ENCODE measurements around the gene NAA16. TPM values are rescaled to one million over a fixed set of nuclear protein-coding genes. Genes with fewer than 3 reads are reported as not detected.
"Not testable (repeated sequence)": the region's sequence is repeated elsewhere in the genome, so short reads cannot be mapped to it uniquely, and the experiment has no call there.

Gene NAA16
- polyA plus RNA-seq, 1 of the 3 experiments (the other 2 are of a cell fraction): 4.4 TPM

- H3K27ac ChIP-seq (ENCODE audit: low read depth in 2 of 2, low read length in 1 of 2); H3K79me2 ChIP-seq (ENCODE audit: insufficient read depth); H3F3A ChIP-seq (replicated peaks; ENCODE audit: insufficient read depth); H3K27me3 ChIP-seq (ENCODE audit: insufficient read depth); H3K9ac ChIP-seq; H3K4me3 ChIP-seq (ENCODE audit: low read depth in 2 of 2, low read length in 1 of 2); CTCF ChIA-PET; H3K36me3 ChIP-seq (replicated peaks in 1 of 2; ENCODE audit: control insufficient read depth in 1 of 2, insufficient read depth in 2 of 2, low read length in 1 of 2); H3K4me1 ChIP-seq (ENCODE audit: control insufficient read depth in 1 of 2, insufficient read depth in 2 of 2, low read depth in 1 of 2, low read length in 1 of 2); H4K20me1 ChIP-seq (ENCODE audit: insufficient read depth); H3K4me2 ChIP-seq; H2AFZ ChIP-seq (ENCODE audit: low read depth); POLR2A ChIA-PET; DNase-seq; H3K9me3 ChIP-seq; H3K9me2 ChIP-seq: not testable (repeated sequence)
- 58% methylated on average over 6 of the region's 6 CpGs for whole genome bisulfite sequencing (ENCODE audit: low lambda C conversion rate)
These were observed 110.3 kb downstream of the NAA16 start for GRCh38 chr13:41421330-41421729.

- CTCF ChIA-PET; H3K79me2 ChIP-seq (ENCODE audit: insufficient read depth); H2AFZ ChIP-seq (ENCODE audit: low read depth); H3K9ac ChIP-seq; H3K9me3 ChIP-seq; H3K36me3 ChIP-seq (replicated peaks in 1 of 2; ENCODE audit: control insufficient read depth in 1 of 2, insufficient read depth in 2 of 2, low read length in 1 of 2); DNase-seq; H3K4me1 ChIP-seq (ENCODE audit: control insufficient read depth in 1 of 2, insufficient read depth in 2 of 2, low read depth in 1 of 2, low read length in 1 of 2); H3K27ac ChIP-seq (ENCODE audit: low read depth in 2 of 2, low read length in 1 of 2); H3F3A ChIP-seq (replicated peaks; ENCODE audit: insufficient read depth); H3K9me2 ChIP-seq; POLR2A ChIA-PET; H4K20me1 ChIP-seq (ENCODE audit: insufficient read depth); H3K27me3 ChIP-seq (ENCODE audit: insufficient read depth); H3K4me2 ChIP-seq; H3K4me3 ChIP-seq (ENCODE audit: low read depth in 2 of 2, low read length in 1 of 2): not testable (repeated sequence)
- WGBS (ENCODE audit: low lambda C conversion rate): 77% methylated on average over 7 of the region's 7 CpGs
These were observed 110.9 kb downstream of the NAA16 start for GRCh38 chr13:41421983-41422382.

GRCh38 chr13:41423259-41423658 is 112.2 kb downstream of the NAA16 start:
- ChIA-PET POLR2A (interaction anchor here (0.6 kb wide), 1 partner anchor 15 kb away, joined by 3 read pairs; no protein-coding TSS in a partner anchor), CTCF (interaction anchor here (1.0 kb wide), 2 partner anchors 229 to 242 kb away, joined by 3 to 4 read pairs; no protein-coding TSS in a partner anchor)
- H3K4me2 ChIP-seq; DNase-seq; H3K4me3 ChIP-seq (ENCODE audit: low read depth in 2 of 2, low read length in 1 of 2); H3K9me2 ChIP-seq; H3K9ac ChIP-seq; H2AFZ ChIP-seq (ENCODE audit: low read depth); H3K79me2 ChIP-seq (ENCODE audit: insufficient read depth); H4K20me1 ChIP-seq (ENCODE audit: insufficient read depth); H3K4me1 ChIP-seq (ENCODE audit: control insufficient read depth in 1 of 2, insufficient read depth in 2 of 2, low read depth in 1 of 2, low read length in 1 of 2); H3K27me3 ChIP-seq (ENCODE audit: insufficient read depth); H3K9me3 ChIP-seq; H3K36me3 ChIP-seq (replicated peaks in 1 of 2; ENCODE audit: control insufficient read depth in 1 of 2, insufficient read depth in 2 of 2, low read length in 1 of 2); H3K27ac ChIP-seq (ENCODE audit: low read depth in 2 of 2, low read length in 1 of 2); H3F3A ChIP-seq (replicated peaks; ENCODE audit: insufficient read depth): not testable (repeated sequence)
- WGBS (ENCODE audit: low lambda C conversion rate): 71% methylated on average over 11 of the region's 13 CpGs

GRCh38 chr13:41424675-41425074 is 113.6 kb downstream of the NAA16 start:
- H3K4me2 ChIP-seq; H3K9me2 ChIP-seq; DNase-seq; H3K9ac ChIP-seq; CTCF ChIA-PET; H3K27ac ChIP-seq (ENCODE audit: low read depth in 2 of 2, low read length in 1 of 2); H3K4me3 ChIP-seq (ENCODE audit: low read depth in 2 of 2, low read length in 1 of 2); H3F3A ChIP-seq (replicated peaks; ENCODE audit: insufficient read depth); POLR2A ChIA-PET; H4K20me1 ChIP-seq (ENCODE audit: insufficient read depth); H3K9me3 ChIP-seq; H3K79me2 ChIP-seq (ENCODE audit: insufficient read depth); H3K27me3 ChIP-seq (ENCODE audit: insufficient read depth); H2AFZ ChIP-seq (ENCODE audit: low read depth); H3K4me1 ChIP-seq (ENCODE audit: control insufficient read depth in 1 of 2, insufficient read depth in 2 of 2, low read depth in 1 of 2, low read length in 1 of 2); H3K36me3 ChIP-seq (replicated peaks in 1 of 2; ENCODE audit: control insufficient read depth in 1 of 2, insufficient read depth in 2 of 2, low read length in 1 of 2): not testable (repeated sequence)
- 64% methylated on average over 6 of the region's 6 CpGs for WGBS (ENCODE audit: low lambda C conversion rate)

- Histone ChIP-seq H4K20me1 (ENCODE audit: insufficient read depth) (no peaks in the 10 kb centered on the region), H3K9me3 (no peaks in the 10 kb centered on the region), H2AFZ (ENCODE audit: low read depth) (no peak overlapping the region), H3K4me2 (no peak overlapping the region), H3K4me3 (ENCODE audit: low read depth in 2 of 2, low read length in 1 of 2) (no peak overlapping the region), H3K4me1 (ENCODE audit: control insufficient read depth in 1 of 2, insufficient read depth in 2 of 2, low read depth in 1 of 2, low read length in 1 of 2) (peaks cover 0 to 6% of the 10 kb centered on the region in 2 experiments; a peak in 1 of 4 replicates), H3F3A (replicated peaks; ENCODE audit: insufficient read depth) (no peaks in the 10 kb centered on the region), H3K9me2 (no peaks in the 10 kb centered on the region), H3K79me2 (ENCODE audit: insufficient read depth) (no peaks in the 10 kb centered on the region), H3K27me3 (ENCODE audit: insufficient read depth) (no peaks in the 10 kb centered on the region; the same call in 1 of the 2 replicates), H3K27ac (ENCODE audit: low read depth in 2 of 2, low read length in 1 of 2) (no peak overlapping the region), H3K36me3 (replicated peaks in 1 of 2; ENCODE audit: control insufficient read depth in 1 of 2, insufficient read depth in 2 of 2, low read length in 1 of 2) (no peaks in the 10 kb centered on the region), H3K9ac (no peak overlapping the region)
- POLR2A ChIA-PET: no interaction called here
- 72% methylated on average over 20 of the region's 22 CpGs for WGBS (ENCODE audit: low lambda C conversion rate)
- DNase-seq: no peak
- CTCF ChIA-PET: no interaction called here
- no peak for TF ChIP-seq IRF3 (IDR thresholded peaks at IDR 0.05; ENCODE audit: low read depth, low read length)
- no peak for TF ChIP-seq NRF1 (IDR thresholded peaks at IDR 0.05; ENCODE audit: low read depth, low read length)
- TF ChIP-seq GABPA (IDR thresholded peaks at IDR 0.05; ENCODE audit: low read depth): no peak
- TF ChIP-seq NFIC (IDR thresholded peaks at IDR 0.05; ENCODE audit: borderline replicate concordance): no peak
- no peak for TF ChIP-seq USF2 (IDR thresholded peaks at IDR 0.05; ENCODE audit: borderline replicate concordance, low read depth, low read length)
- no peak for TF ChIP-seq MXI1 (IDR thresholded peaks at IDR 0.05; ENCODE audit: low read depth, low read length)
- no peak for TF ChIP-seq EZH2phosphoT487 (IDR thresholded peaks at IDR 0.05; ENCODE audit: borderline replicate concordance, low read depth)
- TF ChIP-seq FOSL2 (IDR thresholded peaks at IDR 0.05; ENCODE audit: borderline replicate concordance, low read depth): no peak
- no peak for TF ChIP-seq YY1 (IDR thresholded peaks at IDR 0.05; ENCODE audit: low read depth)
- no peak for TF ChIP-seq MEF2A (IDR thresholded peaks at IDR 0.05; ENCODE audit: borderline replicate concordance, low read depth)
These were observed 115.0 kb downstream of the NAA16 start for GRCh38 chr13:41426047-41426446.
